Liver (tissue), 3 donors: ENCODE data around the gene SMYD4.

Experiments
- ATF3 ChIP-seq: IDR thresholded peaks from 2 replicates; pipeline ENCODE4 v1.6.1; 2016; ENCODE audit warnings: antibody characterized with exemption
- CTCF ChIP-seq: fragments of 150-350 bp; IDR thresholded peaks from 2 replicates; pipeline ENCODE4 v1.5.1; 2017; ENCODE audit warnings: improper control_type of control experiment, low read depth, low read length; ENCODE audit not compliant: missing input control
- JUND ChIP-seq, 2 donors: IDR thresholded peaks; 2 replicates each; pipeline ENCODE4 v1.6.1; 2016; ENCODE audit warnings: antibody characterized with exemption in 2 of 2
- YY1 ChIP-seq: IDR thresholded peaks from 2 replicates; pipeline ENCODE4 v1.6.1; 2016; ENCODE audit warnings: antibody characterized with exemption, mild to moderate bottlenecking
- ZBTB33 ChIP-seq: IDR thresholded peaks from 2 replicates; pipeline ENCODE4 v1.6.1; 2016; ENCODE audit warnings: antibody characterized with exemption
- TF ChIP-seq, protein P1 (sequence below): IDR thresholded peaks from 2 replicates; pipeline ENCODE4 v1.6.1; 2016; ENCODE audit warnings: antibody characterized with exemption, mild to moderate bottlenecking
- TF ChIP-seq, protein P2 (sequence below): IDR thresholded peaks from 2 replicates; pipeline ENCODE4 v1.6.1; 2016; ENCODE audit warnings: antibody characterized with exemption
- donor health status: healthy.
- donor health status: healthy.

DNA sequence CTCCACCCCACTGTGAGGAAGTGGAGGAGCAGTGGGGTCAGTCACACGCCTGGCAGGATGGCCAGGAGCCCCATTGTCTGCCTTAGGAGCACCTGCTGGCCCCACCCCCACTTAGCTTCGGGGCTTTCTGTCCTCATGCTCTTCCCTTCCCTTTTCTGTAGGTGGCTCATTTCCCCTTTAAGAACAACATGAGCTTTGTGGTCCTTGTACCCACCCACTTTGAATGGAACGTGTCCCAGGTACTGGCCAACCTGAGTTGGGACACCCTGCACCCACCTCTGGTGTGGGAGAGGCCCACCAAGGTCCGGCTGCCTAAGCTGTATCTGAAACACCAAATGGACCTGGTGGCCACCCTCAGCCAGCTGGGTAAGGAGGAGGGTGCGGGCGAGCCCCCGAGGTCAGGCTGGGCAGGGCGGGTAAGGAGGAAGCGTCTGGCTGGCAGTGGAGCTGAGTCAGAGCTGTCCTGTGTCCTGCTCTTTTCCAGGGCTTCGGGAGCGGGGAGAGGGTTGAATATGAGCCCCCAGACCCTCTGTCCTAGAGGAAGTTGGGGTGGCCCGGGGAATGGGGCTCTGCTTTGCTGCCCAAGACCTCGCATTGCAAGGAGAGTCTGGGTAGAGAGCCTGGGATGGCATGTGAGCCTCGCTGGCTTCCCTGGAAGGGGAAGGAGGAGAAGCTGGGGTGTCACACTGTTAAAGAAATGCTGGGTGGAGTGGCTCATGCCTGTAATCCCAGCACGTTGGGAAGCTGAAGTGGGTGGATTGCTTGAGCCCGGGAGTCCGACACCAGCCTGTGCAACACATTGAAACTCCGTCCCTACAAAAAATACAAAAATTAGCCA is 77.1 kb downstream of the SMYD4 start:
- TF ChIP-seq CTCF = no peak
- no peak for TF ChIP-seq ATF3
- no peak for TF ChIP-seq YY1
- TF ChIP-seq JUND (IDR thresholded peaks at IDR 0.05) = no peak
- TF ChIP-seq, protein P1, sequence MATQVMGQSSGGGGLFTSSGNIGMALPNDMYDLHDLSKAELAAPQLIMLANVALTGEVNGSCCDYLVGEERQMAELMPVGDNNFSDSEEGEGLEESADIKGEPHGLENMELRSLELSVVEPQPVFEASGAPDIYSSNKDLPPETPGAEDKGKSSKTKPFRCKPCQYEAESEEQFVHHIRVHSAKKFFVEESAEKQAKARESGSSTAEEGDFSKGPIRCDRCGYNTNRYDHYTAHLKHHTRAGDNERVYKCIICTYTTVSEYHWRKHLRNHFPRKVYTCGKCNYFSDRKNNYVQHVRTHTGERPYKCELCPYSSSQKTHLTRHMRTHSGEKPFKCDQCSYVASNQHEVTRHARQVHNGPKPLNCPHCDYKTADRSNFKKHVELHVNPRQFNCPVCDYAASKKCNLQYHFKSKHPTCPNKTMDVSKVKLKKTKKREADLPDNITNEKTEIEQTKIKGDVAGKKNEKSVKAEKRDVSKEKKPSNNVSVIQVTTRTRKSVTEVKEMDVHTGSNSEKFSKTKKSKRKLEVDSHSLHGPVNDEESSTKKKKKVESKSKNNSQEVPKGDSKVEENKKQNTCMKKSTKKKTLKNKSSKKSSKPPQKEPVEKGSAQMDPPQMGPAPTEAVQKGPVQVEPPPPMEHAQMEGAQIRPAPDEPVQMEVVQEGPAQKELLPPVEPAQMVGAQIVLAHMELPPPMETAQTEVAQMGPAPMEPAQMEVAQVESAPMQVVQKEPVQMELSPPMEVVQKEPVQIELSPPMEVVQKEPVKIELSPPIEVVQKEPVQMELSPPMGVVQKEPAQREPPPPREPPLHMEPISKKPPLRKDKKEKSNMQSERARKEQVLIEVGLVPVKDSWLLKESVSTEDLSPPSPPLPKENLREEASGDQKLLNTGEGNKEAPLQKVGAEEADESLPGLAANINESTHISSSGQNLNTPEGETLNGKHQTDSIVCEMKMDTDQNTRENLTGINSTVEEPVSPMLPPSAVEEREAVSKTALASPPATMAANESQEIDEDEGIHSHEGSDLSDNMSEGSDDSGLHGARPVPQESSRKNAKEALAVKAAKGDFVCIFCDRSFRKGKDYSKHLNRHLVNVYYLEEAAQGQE = no peak
- TF ChIP-seq, protein P2, sequence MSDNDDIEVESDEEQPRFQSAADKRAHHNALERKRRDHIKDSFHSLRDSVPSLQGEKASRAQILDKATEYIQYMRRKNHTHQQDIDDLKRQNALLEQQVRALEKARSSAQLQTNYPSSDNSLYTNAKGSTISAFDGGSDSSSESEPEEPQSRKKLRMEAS = no peak
- TF ChIP-seq ZBTB33 = no peak
